OCI-LY3 (cell line): Measurements from ENCODE around the gene ACSL3.

Experiments used
- H2AFZ ChIP-seq: fragments of 200-600, 300-600 bp; shearing (Covaris generic); 2 replicates; pipeline ENCODE4 v1.6.0; 2014; ENCODE audit warnings: antibody characterized with exemption, low read depth, low read length
- H3K27ac ChIP-seq: fragments of 200-600, 300-600 bp; sonication (generic); 2 replicates; pipeline ENCODE4 v1.5.1; 2014; ENCODE audit warnings: mild to moderate bottlenecking, low read length, moderate library complexity, mixed read lengths
- H3K27me3 ChIP-seq: fragments of 200-600, 300-600 bp; sonication (generic); 2 replicates; pipeline ENCODE4 v1.6.1; 2014; ENCODE audit warnings: low read depth, low read length, mixed read lengths
- H3K36me3 ChIP-seq: fragments of 200-600, 300-600 bp; sonication (generic); replicated peaks from 2 replicates; pipeline ENCODE3; 2014; ENCODE audit warnings: low read depth, low read length, mixed read lengths
- H3K4me1 ChIP-seq: fragments of 300-600, 200-600 bp; sonication (generic); 2 replicates; pipeline ENCODE4 v1.6.1; 2014; ENCODE audit warnings: low read length, mixed read lengths
- H3K4me2 ChIP-seq: fragments of 200-600, 300-600 bp; sonication (generic); 2 replicates; pipeline ENCODE4 v1.6.1; 2014; ENCODE audit warnings: low read length, mixed read lengths
- H3K4me3 ChIP-seq: fragments of 300-600, 200-600 bp; sonication (generic); 2 replicates; pipeline ENCODE4 v1.5.1; 2014; ENCODE audit warnings: antibody characterized with exemption, mild to moderate bottlenecking, low read length, moderate library complexity
- H3K79me2 ChIP-seq: fragments of 300-600, 200-600 bp; shearing (Covaris generic); 2 replicates; pipeline ENCODE4 v1.6.1; 2014; ENCODE audit warnings: mild to moderate bottlenecking, low read length, mixed read lengths
- H3K9ac ChIP-seq: fragments of 300-600, 200-600 bp; shearing (Covaris generic); 2 replicates; pipeline ENCODE4 v1.6.0; 2014; ENCODE audit warnings: mild to moderate bottlenecking, low read length, moderate library complexity
- H3K9me3 ChIP-seq: fragments of 200-600, 300-600 bp; shearing (Covaris generic); 2 replicates; pipeline ENCODE4 v1.6.1; 2014; ENCODE audit warnings: low read length, mixed read lengths; ENCODE audit not compliant: insufficient read depth
- H4K20me1 ChIP-seq: fragments of 200-600, 300-600 bp; sonication (generic); 2 replicates; pipeline ENCODE4 v1.6.1; 2016; ENCODE audit warnings: low read length, mixed read lengths; ENCODE audit not compliant: insufficient read depth
- EZH2phosphoT487 ChIP-seq: fragments of 200-600 bp; shearing (Covaris generic); IDR thresholded peaks from 2 replicates; pipeline ENCODE4 v1.6.1; 2018; ENCODE audit warnings: antibody characterized with exemption, mixed run types, low read depth
- TF ChIP-seq, protein P1 (sequence below): fragments of 200-600, 300-600 bp; sonication (generic); IDR thresholded peaks from 2 replicates; pipeline ENCODE4 v1.5.1; 2014; ENCODE audit warnings: antibody characterized with exemption, low read length, low read depth

The ACSL3 gene

DNA sequence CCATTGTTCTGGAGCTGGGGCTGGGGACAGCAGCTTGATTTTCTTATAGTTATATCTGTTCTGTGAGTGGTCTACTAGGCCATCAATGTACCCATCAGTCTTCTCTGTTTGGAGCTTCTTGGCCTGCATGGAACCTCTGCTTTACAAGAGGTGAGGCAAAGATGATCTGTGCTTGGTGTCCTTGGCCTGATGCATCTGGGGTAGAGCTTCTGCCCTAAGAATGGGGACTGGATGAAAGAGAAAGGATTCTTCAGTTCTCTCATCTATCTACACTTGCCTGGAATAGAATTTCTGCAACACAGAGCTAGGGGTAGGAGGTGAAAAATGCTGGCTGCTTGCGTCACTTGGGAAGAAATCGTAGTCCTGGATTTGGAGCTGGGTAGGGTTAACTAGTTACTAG lies 46.2 kb downstream of the ACSL3 start:
- TF ChIP-seq EZH2phosphoT487 = no peak
- TF ChIP-seq, protein P1, sequence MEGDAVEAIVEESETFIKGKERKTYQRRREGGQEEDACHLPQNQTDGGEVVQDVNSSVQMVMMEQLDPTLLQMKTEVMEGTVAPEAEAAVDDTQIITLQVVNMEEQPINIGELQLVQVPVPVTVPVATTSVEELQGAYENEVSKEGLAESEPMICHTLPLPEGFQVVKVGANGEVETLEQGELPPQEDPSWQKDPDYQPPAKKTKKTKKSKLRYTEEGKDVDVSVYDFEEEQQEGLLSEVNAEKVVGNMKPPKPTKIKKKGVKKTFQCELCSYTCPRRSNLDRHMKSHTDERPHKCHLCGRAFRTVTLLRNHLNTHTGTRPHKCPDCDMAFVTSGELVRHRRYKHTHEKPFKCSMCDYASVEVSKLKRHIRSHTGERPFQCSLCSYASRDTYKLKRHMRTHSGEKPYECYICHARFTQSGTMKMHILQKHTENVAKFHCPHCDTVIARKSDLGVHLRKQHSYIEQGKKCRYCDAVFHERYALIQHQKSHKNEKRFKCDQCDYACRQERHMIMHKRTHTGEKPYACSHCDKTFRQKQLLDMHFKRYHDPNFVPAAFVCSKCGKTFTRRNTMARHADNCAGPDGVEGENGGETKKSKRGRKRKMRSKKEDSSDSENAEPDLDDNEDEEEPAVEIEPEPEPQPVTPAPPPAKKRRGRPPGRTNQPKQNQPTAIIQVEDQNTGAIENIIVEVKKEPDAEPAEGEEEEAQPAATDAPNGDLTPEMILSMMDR = no peak
- no peak overlapping the region for H3K4me3 ChIP-seq
- H3K27ac ChIP-seq = no peak overlapping the region
- peaks cover 71% of the 10 kb centered on the region for H3K79me2 ChIP-seq
- H3K36me3 ChIP-seq = peaks cover 35% of the 10 kb centered on the region
- no peak overlapping the region for H3K4me2 ChIP-seq
- peaks cover 53% of the 10 kb centered on the region for H3K4me1 ChIP-seq
- no peak overlapping the region for H2AFZ ChIP-seq
- H3K9me3 ChIP-seq = no peaks in the 10 kb centered on the region
- no peak overlapping the region for H3K9ac ChIP-seq
- H3K27me3 ChIP-seq = no peaks in the 10 kb centered on the region
- no peaks in the 10 kb centered on the region for H4K20me1 ChIP-seq

DNA sequence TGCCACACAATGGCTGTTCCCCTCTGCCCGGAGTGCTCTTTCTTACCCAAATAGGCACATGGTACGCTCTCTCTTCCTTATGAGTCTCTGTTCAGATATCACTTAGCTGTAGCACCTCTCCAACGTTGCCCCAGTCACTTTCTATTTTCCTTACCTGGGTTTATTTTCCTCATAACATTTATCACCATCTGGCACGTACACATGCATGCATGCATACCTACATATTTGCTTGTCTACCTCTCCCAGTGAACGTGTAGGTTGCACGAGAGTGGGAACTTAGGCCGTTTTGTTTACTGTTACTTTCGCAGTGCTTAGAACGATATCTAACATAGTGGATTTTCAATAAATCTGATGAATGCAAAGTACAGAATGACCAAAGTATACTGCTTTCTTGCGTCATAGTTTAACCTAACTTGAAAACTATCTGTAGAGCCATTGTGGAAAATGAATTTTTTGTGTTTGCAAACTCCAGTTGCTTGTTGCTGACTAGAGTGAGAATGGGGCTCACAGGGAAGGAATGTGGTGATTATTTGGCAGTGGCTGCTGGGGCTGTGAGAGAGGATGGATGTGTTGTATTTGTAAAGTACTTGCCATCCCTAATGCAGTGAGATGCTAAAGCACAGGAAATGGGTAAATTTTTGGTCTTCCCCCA lies 47.1 kb downstream of the ACSL3 start:
- Histone ChIP-seq H3K4me3 (no peak overlapping the region), H4K20me1 (no peaks in the 10 kb centered on the region), H3K27ac (no peak overlapping the region), H3K9me3 (no peaks in the 10 kb centered on the region), H3K27me3 (no peaks in the 10 kb centered on the region), H3K9ac (no peak overlapping the region), H2AFZ (no peak overlapping the region), H3K79me2 (peaks cover 69% of the 10 kb centered on the region), H3K4me1 (peaks cover 59% of the 10 kb centered on the region), H3K36me3 (peaks cover 35% of the 10 kb centered on the region), H3K4me2 (no peak overlapping the region)
- TF ChIP-seq EZH2phosphoT487 = no peak
- TF ChIP-seq, protein P1 = no peak

DNA sequence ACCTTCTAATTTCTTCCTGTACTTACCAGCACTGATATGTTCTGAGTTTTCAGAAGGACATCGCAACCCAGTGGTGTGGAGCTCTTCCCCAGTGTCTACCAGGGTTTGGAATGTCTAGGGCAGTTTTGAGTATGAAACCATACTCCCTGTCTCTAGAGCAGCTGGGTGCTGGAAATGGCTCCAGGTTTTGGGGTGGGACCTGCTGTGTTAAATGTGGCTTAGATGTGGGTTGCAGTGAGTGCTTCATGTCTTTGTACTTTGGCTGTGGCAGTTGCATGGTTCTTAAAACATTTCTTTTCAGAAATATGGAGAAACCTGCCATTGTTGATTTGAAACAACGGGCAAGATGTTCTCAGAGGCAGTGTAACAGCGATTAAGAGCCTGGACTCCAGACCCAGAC lies 48.5 kb downstream of the ACSL3 start:
- Histone ChIP-seq H2AFZ (no peak overlapping the region), H3K4me3 (no peak overlapping the region), H3K27ac (peak overlapping the region; percentile 96), H3K9me3 (no peaks in the 10 kb centered on the region), H3K9ac (no peak overlapping the region), H3K4me2 (no peak overlapping the region), H3K79me2 (peaks cover 75% of the 10 kb centered on the region), H3K36me3 (peaks cover 35% of the 10 kb centered on the region), H3K27me3 (no peaks in the 10 kb centered on the region), H3K4me1 (peaks cover 66% of the 10 kb centered on the region), H4K20me1 (no peaks in the 10 kb centered on the region)
- TF ChIP-seq EZH2phosphoT487 = no peak
- TF ChIP-seq, protein P1 = no peak

DNA sequence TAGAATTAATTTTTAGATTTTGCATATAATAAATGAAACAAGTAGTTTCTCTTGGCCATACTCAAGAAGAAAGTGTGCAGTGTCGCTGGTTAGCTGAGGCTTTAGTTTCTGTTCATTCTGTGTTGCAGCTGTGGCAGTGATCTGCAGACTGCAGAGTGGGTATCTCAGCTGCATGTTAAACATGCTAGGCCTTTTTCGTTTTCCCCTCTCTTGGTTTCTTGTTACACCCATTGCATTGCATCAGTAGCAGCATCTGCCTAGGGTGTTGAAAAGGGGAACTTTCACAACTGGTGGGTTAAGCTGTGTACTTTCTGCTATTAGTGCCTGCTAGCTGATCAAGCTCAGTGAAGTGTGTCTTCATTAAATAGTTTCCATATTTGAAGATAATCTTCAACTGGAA lies 51.3 kb downstream of the ACSL3 start:
- Histone ChIP-seq H3K27ac (peak overlapping the region; percentile 96), H3K36me3 (peaks cover 30% of the 10 kb centered on the region), H4K20me1 (no peaks in the 10 kb centered on the region), H3K79me2 (peaks cover 74% of the 10 kb centered on the region), H3K9ac (peak overlapping the region; percentile 97), H3K4me3 (peak overlapping the region; percentile 52), H3K27me3 (no peaks in the 10 kb centered on the region), H2AFZ (no peak overlapping the region), H3K4me2 (peak overlapping the region; percentile 71), H3K4me1 (peaks cover 76% of the 10 kb centered on the region), H3K9me3 (no peaks in the 10 kb centered on the region)
- no peak for TF ChIP-seq EZH2phosphoT487
- TF ChIP-seq, protein P1 = no peak
